GM23248 (cell line): ENCODE data around the gene IFNG.

Source experiments
- EZH2 ChIP-seq: fragments of 200-600 bp; sonication (generic); IDR thresholded peaks from 2 replicates; pipeline ENCODE4 v1.6.1; 2018; ENCODE audit warnings: antibody characterized with exemption, mild to moderate bottlenecking; ENCODE audit not compliant: insufficient read depth, poor library complexity, severe bottlenecking
- EZH2phosphoT487 ChIP-seq: fragments of 200-600 bp; sonication (generic); IDR thresholded peaks from 2 replicates; pipeline ENCODE4 v1.6.1; 2018; ENCODE audit warnings: antibody characterized with exemption, moderate library complexity, mild to moderate bottlenecking, low read depth; ENCODE audit not compliant: insufficient read depth

DNA sequence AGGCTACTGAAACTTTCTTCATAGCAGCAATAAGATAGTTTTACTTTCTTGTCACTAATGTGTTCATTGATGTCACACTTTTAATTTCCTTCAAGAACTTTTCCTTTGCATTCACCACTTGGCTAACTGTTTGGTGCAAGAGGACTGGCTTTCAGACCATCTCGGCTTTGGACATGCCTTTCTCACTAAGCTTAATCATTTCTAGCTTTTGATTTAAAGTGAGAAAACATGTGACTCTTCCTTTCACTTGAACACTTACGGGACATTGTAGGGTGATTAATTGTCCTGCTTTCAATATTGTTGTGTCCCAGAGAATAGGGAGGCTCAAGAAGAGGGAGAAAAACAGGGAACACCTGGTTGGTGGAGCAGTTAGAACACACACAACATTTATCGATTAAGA, 41.9 kb downstream of the IFNG start:
- no peak for TF ChIP-seq EZH2
- TF ChIP-seq EZH2phosphoT487, result no peak
